ENCODE data around the gene ONECUT3. TPM values are rescaled to one million over a fixed set of nuclear protein-coding genes. Genes with fewer than 3 reads are reported as not detected.

Gene ONECUT3
- total RNA-seq, 1 experiment from 2014 or later, result not detected

GRCh38 chr19:1766800-1767352, 13.6 kb downstream of the ONECUT3 start:
- intact Hi-C loops (cut with micrococcal nuclease; ENCODE audit: unreplicated experiment), result loop anchor here (1.0 to 10.0 kb wide), 2 partner anchors 95 to 162 kb away; partner anchors contain the start of gene UQCR11
- H3K9me2 ChIP-seq (ENCODE audit: insufficient read depth), result no peaks in the 10 kb centered on the region
- BruUV-seq (replicated peaks), result no TSS peak
- H3K27ac ChIP-seq, result no peak overlapping the region
- no peak overlapping the region for H3K4me3 ChIP-seq
- no peak for DNase-seq
- H3K79me2 ChIP-seq (ENCODE audit: low read depth), result no peaks in the 10 kb centered on the region
- H3K27me3 ChIP-seq (ENCODE audit: insufficient read depth, low read depth), result no peaks in the 10 kb centered on the region
- TF ChIP-seq EZH2 (IDR thresholded peaks at IDR 0.05; ENCODE audit: low read depth) (no peak), CTCF (conservative IDR thresholded peaks at IDR 0.05) (no peak)
- no peaks in the 10 kb centered on the region for H3K4me1 ChIP-seq (replicated peaks; ENCODE audit: insufficient read depth)
- no peaks in the 10 kb centered on the region for H3K36me3 ChIP-seq (ENCODE audit: low read depth)
- no peaks in the 10 kb centered on the region for H4K20me1 ChIP-seq (ENCODE audit: insufficient read depth)
- POLR2A ChIA-PET (ENCODE audit: unreplicated experiment), result no interaction called here
- H3K9me3 ChIP-seq (ENCODE audit: insufficient read depth, low read depth), result no peaks in the 10 kb centered on the region
- H2AFZ ChIP-seq, result no peak overlapping the region
- no peaks in the 10 kb centered on the region; the same call in 1 of the 2 replicates for H3F3A ChIP-seq (ENCODE audit: insufficient read depth, low read depth)
- CTCF ChIA-PET, result interaction anchor here (0.7 to 1.2 kb wide), 2 partner anchors 94 to 278 kb away, joined by 3 to 4 read pairs; no protein-coding TSS in a partner anchor
- H3K4me2 ChIP-seq, result no peak overlapping the region

GRCh38 chr19:1767464-1767933, 14.2 kb downstream of the ONECUT3 start:
- no peak overlapping the region for H3K27ac ChIP-seq
- no peaks in the 10 kb centered on the region for H3K9me2 ChIP-seq (ENCODE audit: insufficient read depth)
- no peak overlapping the region for H2AFZ ChIP-seq
- no peaks in the 10 kb centered on the region for H3K27me3 ChIP-seq (ENCODE audit: insufficient read depth, low read depth)
- no peaks in the 10 kb centered on the region for H3K79me2 ChIP-seq (ENCODE audit: low read depth)
- no peak overlapping the region for H3K4me3 ChIP-seq
- DNase-seq, result peak in 1 of 2 experiments; percentile 49
- TF ChIP-seq EZH2 (IDR thresholded peaks at IDR 0.05; ENCODE audit: low read depth) (no peak), CTCF (conservative IDR thresholded peaks at IDR 0.05) (peak; percentile 91)
- no TSS peak for BruUV-seq (replicated peaks)
- ChIA-PET POLR2A (ENCODE audit: unreplicated experiment) (no interaction called here), CTCF (interaction anchor here (1.2 kb wide), 1 partner anchor 95 kb away, joined by 3 read pairs; no protein-coding TSS in a partner anchor)
- H3K9me3 ChIP-seq (ENCODE audit: insufficient read depth, low read depth), result no peaks in the 10 kb centered on the region
- H3K4me1 ChIP-seq (replicated peaks; ENCODE audit: insufficient read depth), result no peaks in the 10 kb centered on the region
- intact Hi-C loops (cut with micrococcal nuclease; ENCODE audit: unreplicated experiment), result loop anchor here (1.0 to 10.0 kb wide), 2 partner anchors 95 to 163 kb away; partner anchors contain the start of gene UQCR11
- H4K20me1 ChIP-seq (ENCODE audit: insufficient read depth), result no peaks in the 10 kb centered on the region
- no peaks in the 10 kb centered on the region for H3K36me3 ChIP-seq (ENCODE audit: low read depth)
- H3F3A ChIP-seq (ENCODE audit: insufficient read depth, low read depth), result no peaks in the 10 kb centered on the region; the same call in 1 of the 2 replicates
- no peak overlapping the region for H3K4me2 ChIP-seq

- Histone ChIP-seq H3K79me2 (ENCODE audit: low read depth) (no peaks in the 10 kb centered on the region), H3K27me3 (ENCODE audit: insufficient read depth, low read depth) (no peaks in the 10 kb centered on the region), H3K27ac (no peak overlapping the region), H3K4me3 (no peak overlapping the region), H3K4me1 (replicated peaks; ENCODE audit: insufficient read depth) (no peaks in the 10 kb centered on the region), H3K9me2 (ENCODE audit: insufficient read depth) (no peaks in the 10 kb centered on the region), H3K9me3 (ENCODE audit: insufficient read depth, low read depth) (no peaks in the 10 kb centered on the region), H4K20me1 (ENCODE audit: insufficient read depth) (no peaks in the 10 kb centered on the region), H3K36me3 (ENCODE audit: low read depth) (no peaks in the 10 kb centered on the region), H3K4me2 (no peak overlapping the region), H2AFZ (no peak overlapping the region), H3F3A (ENCODE audit: insufficient read depth, low read depth) (peaks cover 5% of the 10 kb centered on the region; the same call in 1 of the 2 replicates)
- no peak for TF ChIP-seq EZH2 (IDR thresholded peaks at IDR 0.05; ENCODE audit: low read depth)
- TF ChIP-seq CTCF (conservative IDR thresholded peaks at IDR 0.05), result no peak
- no peak for DNase-seq
- CTCF ChIA-PET, result interaction anchor here (0.5 kb wide), 1 partner anchor 45 kb away, joined by 3 read pairs; no protein-coding TSS in a partner anchor
- BruUV-seq (replicated peaks), result no TSS peak
- intact Hi-C loops (cut with micrococcal nuclease; ENCODE audit: unreplicated experiment), result loop anchor here (10.0 kb wide), 1 partner anchor 163 kb away; the partner anchor contains the start of gene UQCR11
- POLR2A ChIA-PET (ENCODE audit: unreplicated experiment), result no interaction called here
These were observed 14.9 kb downstream of the ONECUT3 start for GRCh38 chr19:1768248-1768647.

Data from PC-9 (cell line).